Suprapubic skin (tissue), 3 donors: ENCODE results near the gene CYP4A11.

Experiments used
- POLR2A ChIP-seq, 2 donors: fragments of 450-650 bp; IDR thresholded peaks; one replicate each; pipeline ENCODE4 v1.6.1; 2017; ENCODE audit warnings: antibody characterized with exemption in 2 of 2, mild to moderate bottlenecking in 2 of 2, moderate library complexity in 2 of 2
- TF ChIP-seq, protein P1 (sequence below), 2 donors: fragments of 200-600 bp in 1 of 2; fragments of 450-650 bp in 1 of 2; sonication (generic) in 1 of 2; IDR thresholded peaks; one replicate each; pipeline ENCODE4 v1.5.1; 2016 to 2019; ENCODE audit warnings: antibody characterized with exemption in 2 of 2, mild to moderate bottlenecking in 1 of 2, moderate library complexity in 1 of 2

DNA sequence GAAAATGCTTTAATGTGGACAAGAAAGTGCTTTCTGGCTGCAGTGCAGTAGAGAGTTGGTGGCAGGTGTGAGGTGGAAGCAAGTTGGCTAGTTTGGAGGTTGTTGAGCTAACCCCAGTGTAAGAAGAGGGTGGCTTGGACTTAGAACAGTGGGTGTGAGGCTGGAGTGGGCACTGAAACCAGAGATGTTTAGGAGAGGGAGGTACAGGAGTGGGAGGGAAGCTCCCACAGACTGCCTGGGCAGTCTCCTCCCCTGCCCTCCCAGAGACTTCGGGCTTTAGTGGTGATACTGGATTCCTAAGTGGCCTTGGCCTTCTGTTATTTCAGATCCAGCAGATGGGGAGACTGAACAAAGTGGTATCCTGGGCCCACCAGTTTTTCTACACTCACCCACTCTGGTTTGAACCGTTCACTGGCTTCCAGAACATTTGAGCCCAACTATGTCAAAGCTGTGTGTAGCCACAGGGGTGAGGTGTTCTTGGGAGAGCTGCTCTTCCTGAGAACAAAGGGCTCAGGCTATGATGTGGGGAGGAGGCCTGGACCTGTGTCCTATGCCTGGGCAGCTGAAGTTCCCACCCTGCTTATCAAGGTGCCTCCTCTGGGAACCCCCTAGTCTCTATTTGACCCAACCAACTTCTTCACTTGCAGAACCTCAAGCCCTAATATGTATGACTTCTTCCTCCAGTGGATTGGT, 19.9 kb upstream of the CYP4A11 start:
- TF ChIP-seq, protein P1, sequence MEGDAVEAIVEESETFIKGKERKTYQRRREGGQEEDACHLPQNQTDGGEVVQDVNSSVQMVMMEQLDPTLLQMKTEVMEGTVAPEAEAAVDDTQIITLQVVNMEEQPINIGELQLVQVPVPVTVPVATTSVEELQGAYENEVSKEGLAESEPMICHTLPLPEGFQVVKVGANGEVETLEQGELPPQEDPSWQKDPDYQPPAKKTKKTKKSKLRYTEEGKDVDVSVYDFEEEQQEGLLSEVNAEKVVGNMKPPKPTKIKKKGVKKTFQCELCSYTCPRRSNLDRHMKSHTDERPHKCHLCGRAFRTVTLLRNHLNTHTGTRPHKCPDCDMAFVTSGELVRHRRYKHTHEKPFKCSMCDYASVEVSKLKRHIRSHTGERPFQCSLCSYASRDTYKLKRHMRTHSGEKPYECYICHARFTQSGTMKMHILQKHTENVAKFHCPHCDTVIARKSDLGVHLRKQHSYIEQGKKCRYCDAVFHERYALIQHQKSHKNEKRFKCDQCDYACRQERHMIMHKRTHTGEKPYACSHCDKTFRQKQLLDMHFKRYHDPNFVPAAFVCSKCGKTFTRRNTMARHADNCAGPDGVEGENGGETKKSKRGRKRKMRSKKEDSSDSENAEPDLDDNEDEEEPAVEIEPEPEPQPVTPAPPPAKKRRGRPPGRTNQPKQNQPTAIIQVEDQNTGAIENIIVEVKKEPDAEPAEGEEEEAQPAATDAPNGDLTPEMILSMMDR (IDR thresholded peaks at IDR 0.05) = no peak
- TF ChIP-seq POLR2A (IDR thresholded peaks at IDR 0.05) = no peak
